Activated CD4-positive, alpha-beta T cell treated with anti-CD3 and anti-CD28 coated beads, Interleukin-2, amount 10 ng/mL, durations not matched to agents 7 days and 5 days (primary cell): ENCODE data around the gene RAD51B. TPM values are rescaled to one million over a fixed set of nuclear protein-coding genes. Genes with fewer than 3 reads are reported as not detected.

Experiments used
- CTCF ChIA-PET: fragments of 350-600 bp; sonication (Branson Sonifier 250); formaldehyde crosslinking; loops from one replicate; lab custom pipeline; 2021; ENCODE audit warnings: antibody characterized with exemption; lab: Charles Lee
- POLR2A ChIA-PET: fragments of 350-600 bp; sonication (Branson Sonifier 250); formaldehyde crosslinking; loops from one replicate; lab custom pipeline; 2021; ENCODE audit warnings: antibody characterized with exemption; lab: Charles Lee
- DNase-seq: peaks from one replicate; pipeline ENCODE4 v3.0.0-alpha.2; 2020
- H3K27ac Mint-ChIP-seq: one replicate; pipeline ENCODE4 v1.8.0; 2021; ENCODE audit warnings: mild to moderate bottlenecking, moderate library complexity, mixed read lengths
- H3K27me3 Mint-ChIP-seq: one replicate; pipeline ENCODE4 v1.8.0; 2021; ENCODE audit warnings: mixed read lengths
- H3K36me3 Mint-ChIP-seq: one replicate; pipeline ENCODE4 v1.8.0; 2021; ENCODE audit warnings: low read depth, mixed read lengths
- H3K4me1 Mint-ChIP-seq: one replicate; pipeline ENCODE4 v1.8.0; 2021; ENCODE audit warnings: mixed read lengths
- H3K4me3 Mint-ChIP-seq: one replicate; pipeline ENCODE4 v1.8.0; 2021; ENCODE audit warnings: mild to moderate bottlenecking, moderate library complexity, mixed read lengths
- H3K9me3 Mint-ChIP-seq: one replicate; pipeline ENCODE4 v1.8.0; 2021; ENCODE audit warnings: mixed read lengths
- total RNA-seq, 2 experiments: library from RNA; stranded (reverse); gene quantifications; one replicate each; pipeline ENCODE4 v1.2.3, GENCODE V29; 2021

RAD51B gene
- total RNA-seq, 2 experiments from 2014 or later = 20.6 to 30.3 TPM

GRCh38 chr14:68147303-68147702 is 327.7 kb downstream of the RAD51B start:
- no peak for DNase-seq
- ChIA-PET POLR2A (no interaction called here), CTCF (no interaction called here)
- Mint-ChIP-seq H3K27me3 (no peaks in the 10 kb centered on the region), H3K27ac (no peak overlapping the region), H3K4me3 (no peak overlapping the region), H3K4me1 (peaks cover 7% of the 10 kb centered on the region), H3K9me3 (peaks cover 32% of the 10 kb centered on the region), H3K36me3 (peaks cover 8% of the 10 kb centered on the region)

- ChIA-PET POLR2A (no interaction called here), CTCF (no interaction called here)
- peaks cover 7% of the 10 kb centered on the region for H3K4me1 Mint-ChIP-seq
- H3K9me3 Mint-ChIP-seq = peaks cover 34% of the 10 kb centered on the region
- no peak for DNase-seq
- peaks cover 12% of the 10 kb centered on the region for H3K36me3 Mint-ChIP-seq
- no peak overlapping the region for H3K27ac Mint-ChIP-seq
- no peak overlapping the region for H3K4me3 Mint-ChIP-seq
- H3K27me3 Mint-ChIP-seq = no peaks in the 10 kb centered on the region
Observed at GRCh38 chr14:68148276-68148675, 328.7 kb downstream of the RAD51B start.

- peaks cover 12% of the 10 kb centered on the region for H3K36me3 Mint-ChIP-seq
- no peak overlapping the region for H3K4me3 Mint-ChIP-seq
- H3K27me3 Mint-ChIP-seq = no peaks in the 10 kb centered on the region
- peaks cover 37% of the 10 kb centered on the region for H3K9me3 Mint-ChIP-seq
- CTCF ChIA-PET = no interaction called here
- no peak for DNase-seq
- H3K4me1 Mint-ChIP-seq = peaks cover 6% of the 10 kb centered on the region
- POLR2A ChIA-PET = no interaction called here
- no peak overlapping the region for H3K27ac Mint-ChIP-seq
Observed at GRCh38 chr14:68148763-68149162, 329.2 kb downstream of the RAD51B start.

- no peaks in the 10 kb centered on the region for H3K27me3 Mint-ChIP-seq
- CTCF ChIA-PET = no interaction called here
Observed at GRCh38 chr14:68153275-68153674, 333.7 kb downstream of the RAD51B start.

GRCh38 chr14:68154275-68154674 is 334.7 kb downstream of the RAD51B start:
- H3K9me3 Mint-ChIP-seq = peaks cover 25% of the 10 kb centered on the region
- peaks cover 10% of the 10 kb centered on the region for H3K36me3 Mint-ChIP-seq
- H3K4me1 Mint-ChIP-seq = no peaks in the 10 kb centered on the region
- DNase-seq = no peak
- POLR2A ChIA-PET = no interaction called here
- CTCF ChIA-PET = interaction anchor here (0.6 to 1.0 kb wide), 2 partner anchors 15 to 592 kb away, joined by 3 read pairs; no protein-coding TSS in a partner anchor
- H3K4me3 Mint-ChIP-seq = no peak overlapping the region
- H3K27ac Mint-ChIP-seq = no peak overlapping the region
- no peaks in the 10 kb centered on the region for H3K27me3 Mint-ChIP-seq

More at GRCh38 chr14:68153275-68153674, 333.7 kb downstream of the RAD51B start:
- Mint-ChIP-seq H3K4me3 (no peak overlapping the region), H3K36me3 (peaks cover 10% of the 10 kb centered on the region), H3K4me1 (no peaks in the 10 kb centered on the region), H3K27ac (no peak overlapping the region), H3K9me3 (peaks cover 33% of the 10 kb centered on the region)
- DNase-seq = no peak
- POLR2A ChIA-PET = interaction anchor here (0.6 kb wide), 1 partner anchor 414 kb away, joined by 4 read pairs; no protein-coding TSS in a partner anchor

- ChIA-PET POLR2A (no interaction called here), CTCF (no interaction called here)
- Mint-ChIP-seq H3K4me1 (no peaks in the 10 kb centered on the region), H3K27ac (no peak overlapping the region), H3K36me3 (no peaks in the 10 kb centered on the region), H3K9me3 (peaks cover 10% of the 10 kb centered on the region), H3K4me3 (no peak overlapping the region), H3K27me3 (no peaks in the 10 kb centered on the region)
- DNase-seq = no peak
Observed at GRCh38 chr14:68157971-68158371, 338.4 kb downstream of the RAD51B start.

GRCh38 chr14:68158640-68159039 is 339.1 kb downstream of the RAD51B start:
- Mint-ChIP-seq H3K27me3 (no peaks in the 10 kb centered on the region), H3K9me3 (peaks cover 6% of the 10 kb centered on the region), H3K4me1 (no peaks in the 10 kb centered on the region), H3K27ac (no peak overlapping the region), H3K4me3 (no peak overlapping the region), H3K36me3 (no peaks in the 10 kb centered on the region)
- DNase-seq = no peak
- POLR2A ChIA-PET = no interaction called here
- CTCF ChIA-PET = no interaction called here

- DNase-seq = no peak
- ChIA-PET CTCF (interaction anchor here (0.9 kb wide), 1 partner anchor 69 kb away, joined by 3 read pairs; no protein-coding TSS in a partner anchor), POLR2A (no interaction called here)
- no peaks in the 10 kb centered on the region for H3K9me3 Mint-ChIP-seq
- no peaks in the 10 kb centered on the region for H3K27me3 Mint-ChIP-seq
- no peaks in the 10 kb centered on the region for H3K36me3 Mint-ChIP-seq
- no peak overlapping the region for H3K4me3 Mint-ChIP-seq
- no peaks in the 10 kb centered on the region for H3K4me1 Mint-ChIP-seq
- H3K27ac Mint-ChIP-seq = no peak overlapping the region
Observed at GRCh38 chr14:68159701-68160633, 340.4 kb downstream of the RAD51B start.

- CTCF ChIA-PET = interaction anchor here (0.8 to 0.9 kb wide), 3 partner anchors 15 to 68 kb away, joined by 3 read pairs; no protein-coding TSS in a partner anchor
- H3K36me3 Mint-ChIP-seq = no peaks in the 10 kb centered on the region
- POLR2A ChIA-PET = interaction anchor here (0.6 kb wide), 1 partner anchor 72 kb away, joined by 3 read pairs; no protein-coding TSS in a partner anchor
- no peak overlapping the region for H3K4me3 Mint-ChIP-seq
- DNase-seq = no peak
- H3K4me1 Mint-ChIP-seq = no peaks in the 10 kb centered on the region
- H3K27ac Mint-ChIP-seq = no peak overlapping the region
- H3K9me3 Mint-ChIP-seq = no peaks in the 10 kb centered on the region
- no peaks in the 10 kb centered on the region for H3K27me3 Mint-ChIP-seq
Observed at GRCh38 chr14:68160779-68161546, 341.4 kb downstream of the RAD51B start.

GRCh38 chr14:68162887-68163286 is 343.3 kb downstream of the RAD51B start:
- no peaks in the 10 kb centered on the region for H3K36me3 Mint-ChIP-seq
- no peaks in the 10 kb centered on the region for H3K9me3 Mint-ChIP-seq
- no peak for DNase-seq
- no peak overlapping the region for H3K4me3 Mint-ChIP-seq
- H3K27ac Mint-ChIP-seq = no peak overlapping the region
- POLR2A ChIA-PET = no interaction called here
- H3K27me3 Mint-ChIP-seq = no peaks in the 10 kb centered on the region
- CTCF ChIA-PET = interaction anchor here (0.5 kb wide), 1 partner anchor 1822 kb away, joined by 3 read pairs; no protein-coding TSS in a partner anchor
- H3K4me1 Mint-ChIP-seq = no peaks in the 10 kb centered on the region

GRCh38 chr14:68164711-68165113 is 345.1 kb downstream of the RAD51B start:
- Mint-ChIP-seq H3K4me3 (no peak overlapping the region), H3K27me3 (no peaks in the 10 kb centered on the region), H3K36me3 (no peaks in the 10 kb centered on the region), H3K27ac (no peak overlapping the region), H3K4me1 (no peaks in the 10 kb centered on the region), H3K9me3 (no peaks in the 10 kb centered on the region)
- no peak for DNase-seq
- POLR2A ChIA-PET = no interaction called here
- CTCF ChIA-PET = no interaction called here

GRCh38 chr14:68165274-68165843 is 345.8 kb downstream of the RAD51B start:
- Mint-ChIP-seq H3K9me3 (no peaks in the 10 kb centered on the region), H3K4me1 (no peaks in the 10 kb centered on the region), H3K36me3 (no peaks in the 10 kb centered on the region), H3K27ac (no peak overlapping the region), H3K27me3 (no peaks in the 10 kb centered on the region), H3K4me3 (no peak overlapping the region)
- DNase-seq = no peak
- CTCF ChIA-PET = no interaction called here
- POLR2A ChIA-PET = no interaction called here
